SH-SY5Y (cell line): ENCODE results near the gene EHD3.

Experiments
- GATA2 ChIP-seq: IDR thresholded peaks from 2 replicates; pipeline ENCODE4 v1.6.1; 2011; ENCODE audit warnings: mild to moderate bottlenecking, low read depth, low read length
- GATA3 ChIP-seq: IDR thresholded peaks from 2 replicates; pipeline ENCODE4 v1.6.1; 2011; ENCODE audit warnings: low read depth, mild to moderate bottlenecking, low read length, moderate library complexity

- no peak for TF ChIP-seq GATA3
- TF ChIP-seq GATA2 = no peak
Measured at GRCh38 chr2:31221544-31221943, 12.4 kb upstream of the EHD3 start.
